ENCODE data around the gene PNPLA8. TPM values are rescaled to one million over a fixed set of nuclear protein-coding genes. Genes with fewer than 3 reads are reported as not detected.

The PNPLA8 gene
- polyA plus RNA-seq, 3 donors: 10.2 to 80.0 (median 55.5) TPM

DNA sequence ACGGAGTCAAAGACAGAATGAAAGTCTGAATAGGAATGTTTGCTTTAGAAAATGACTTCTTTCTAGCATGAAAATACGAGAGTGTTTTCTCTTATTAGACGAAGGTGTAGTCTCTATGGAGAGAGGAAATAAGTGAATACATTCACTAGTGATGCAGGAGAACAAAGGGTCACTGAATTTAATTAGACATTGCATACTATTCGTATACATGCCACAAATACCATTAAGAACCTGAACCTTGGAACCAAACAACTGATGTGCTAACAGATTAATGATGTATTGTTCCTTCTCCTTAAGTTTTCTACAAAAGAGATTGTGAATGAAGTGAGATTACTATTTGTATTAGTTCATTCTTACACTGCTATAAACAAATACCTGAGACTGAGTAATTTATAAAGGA is 33.3 kb upstream of the PNPLA8 start:
- Histone ChIP-seq H3K79me2 (ENCODE audit: insufficient read depth, low read length) (no peaks in the 10 kb centered on the region), H3K4me2 (replicated peaks; ENCODE audit: extremely low read depth, low read length, poor library complexity, severe bottlenecking) (no peak overlapping the region), H3K9ac (ENCODE audit: insufficient read depth, low read length, poor library complexity, severe bottlenecking) (no peak overlapping the region), H2AFZ (ENCODE audit: insufficient read depth, low read depth, low read length, poor library complexity, severe bottlenecking) (no peak overlapping the region), H4K20me1 (ENCODE audit: insufficient read depth, low read length) (no peaks in the 10 kb centered on the region), H3K9me3 (replicated peaks in 1 of 2; ENCODE audit: control insufficient read depth in 1 of 2, insufficient read depth in 1 of 2, low read length in 2 of 2) (peaks cover 22 to 32% of the 10 kb centered on the region in 2 donors), H3K4me3 (replicated peaks in 1 of 3; ENCODE audit: low read depth in 2 of 3, low read length in 3 of 3) (no peak overlapping the region), H3K27me3 (ENCODE audit: control insufficient read depth in 2 of 2, insufficient read depth in 2 of 2, low read length in 2 of 2) (no peaks in the 10 kb centered on the region), H3K36me3 (replicated peaks in 1 of 2; ENCODE audit: control insufficient read depth in 1 of 2, insufficient read depth in 2 of 2, low read length in 2 of 2) (peaks cover 0 to 5% of the 10 kb centered on the region in 2 donors), H3K4me1 (ENCODE audit: control insufficient read depth in 1 of 2, insufficient read depth in 2 of 2, low read length in 2 of 2) (no peaks in the 10 kb centered on the region), H3K27ac (ENCODE audit: low read depth in 1 of 2, low read length in 2 of 2) (no peak overlapping the region)
- no CpG with 5 or more reads among the region's 4 CpGs for WGBS (ENCODE audit: insufficient coverage)
- Mint-ChIP-seq H3K4me1 (no peaks in the 10 kb centered on the region), H3K4me3 (no peak overlapping the region), H3K9me3 (peaks cover 17 to 55% (median 32%) of the 10 kb centered on the region in 7 donors), H3K27me3 (ENCODE audit: low read depth in 3 of 3) (peaks cover 0 to 2% (median 0%) of the 10 kb centered on the region in 3 donors), H3K36me3 (peaks cover 6 to 15% of the 10 kb centered on the region in 2 donors), H3K27ac (no peak overlapping the region)
- TF ChIP-seq, protein P1, sequence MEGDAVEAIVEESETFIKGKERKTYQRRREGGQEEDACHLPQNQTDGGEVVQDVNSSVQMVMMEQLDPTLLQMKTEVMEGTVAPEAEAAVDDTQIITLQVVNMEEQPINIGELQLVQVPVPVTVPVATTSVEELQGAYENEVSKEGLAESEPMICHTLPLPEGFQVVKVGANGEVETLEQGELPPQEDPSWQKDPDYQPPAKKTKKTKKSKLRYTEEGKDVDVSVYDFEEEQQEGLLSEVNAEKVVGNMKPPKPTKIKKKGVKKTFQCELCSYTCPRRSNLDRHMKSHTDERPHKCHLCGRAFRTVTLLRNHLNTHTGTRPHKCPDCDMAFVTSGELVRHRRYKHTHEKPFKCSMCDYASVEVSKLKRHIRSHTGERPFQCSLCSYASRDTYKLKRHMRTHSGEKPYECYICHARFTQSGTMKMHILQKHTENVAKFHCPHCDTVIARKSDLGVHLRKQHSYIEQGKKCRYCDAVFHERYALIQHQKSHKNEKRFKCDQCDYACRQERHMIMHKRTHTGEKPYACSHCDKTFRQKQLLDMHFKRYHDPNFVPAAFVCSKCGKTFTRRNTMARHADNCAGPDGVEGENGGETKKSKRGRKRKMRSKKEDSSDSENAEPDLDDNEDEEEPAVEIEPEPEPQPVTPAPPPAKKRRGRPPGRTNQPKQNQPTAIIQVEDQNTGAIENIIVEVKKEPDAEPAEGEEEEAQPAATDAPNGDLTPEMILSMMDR (IDR thresholded peaks at IDR 0.05): no peak
- DNase-seq: no peak
- intact Hi-C loops (cut with micrococcal nuclease): no loop called here

DNA sequence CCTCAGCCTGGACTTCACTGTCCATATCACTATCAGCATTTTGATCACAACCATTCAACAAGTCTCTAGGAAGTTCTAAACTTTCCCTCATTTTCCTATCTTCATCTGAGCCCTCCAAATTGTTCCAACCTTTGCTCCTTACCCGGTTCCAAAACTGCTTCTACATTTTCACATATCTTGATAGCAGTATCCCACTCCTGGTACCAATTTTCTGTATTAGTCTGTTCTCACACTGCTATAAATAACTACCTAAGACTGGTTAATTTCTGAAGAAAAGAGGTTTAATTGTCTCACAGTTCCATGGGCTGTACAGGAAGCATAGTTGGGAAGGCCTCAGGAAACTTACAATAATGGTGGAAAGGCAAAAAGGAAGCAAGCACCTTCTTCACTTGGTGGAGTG is 31.7 kb upstream of the PNPLA8 start:
- Histone ChIP-seq H3K79me2 (ENCODE audit: insufficient read depth, low read length) (no peaks in the 10 kb centered on the region), H3K4me2 (replicated peaks; ENCODE audit: extremely low read depth, low read length, poor library complexity, severe bottlenecking) (no peak overlapping the region), H3K27ac (ENCODE audit: low read depth in 1 of 2, low read length in 2 of 2) (no peak overlapping the region), H3K4me3 (replicated peaks in 1 of 3; ENCODE audit: low read depth in 2 of 3, low read length in 3 of 3) (no peak overlapping the region), H3K9me3 (replicated peaks in 1 of 2; ENCODE audit: control insufficient read depth in 1 of 2, insufficient read depth in 1 of 2, low read length in 2 of 2) (peaks cover 22 to 32% of the 10 kb centered on the region in 2 donors), H2AFZ (ENCODE audit: insufficient read depth, low read depth, low read length, poor library complexity, severe bottlenecking) (no peak overlapping the region), H4K20me1 (ENCODE audit: insufficient read depth, low read length) (no peaks in the 10 kb centered on the region), H3K4me1 (ENCODE audit: control insufficient read depth in 1 of 2, insufficient read depth in 2 of 2, low read length in 2 of 2) (no peaks in the 10 kb centered on the region), H3K36me3 (replicated peaks in 1 of 2; ENCODE audit: control insufficient read depth in 1 of 2, insufficient read depth in 2 of 2, low read length in 2 of 2) (no peaks in the 10 kb centered on the region), H3K27me3 (ENCODE audit: control insufficient read depth in 2 of 2, insufficient read depth in 2 of 2, low read length in 2 of 2) (no peaks in the 10 kb centered on the region), H3K9ac (ENCODE audit: insufficient read depth, low read length, poor library complexity, severe bottlenecking) (no peak overlapping the region)
- peaks cover 17 to 51% (median 32%) of the 10 kb centered on the region in 7 donors for H3K9me3 Mint-ChIP-seq
- TF ChIP-seq, protein P1 (IDR thresholded peaks at IDR 0.05): no peak
- H3K4me1 Mint-ChIP-seq: no peaks in the 10 kb centered on the region
- peaks cover 4 to 12% of the 10 kb centered on the region in 2 donors for H3K36me3 Mint-ChIP-seq
- no CpG with 5 or more reads among the region's 1 CpG for WGBS (ENCODE audit: insufficient coverage)
- no peak overlapping the region for H3K4me3 Mint-ChIP-seq
- no peak overlapping the region for H3K27ac Mint-ChIP-seq
- intact Hi-C loops (cut with micrococcal nuclease): no loop called here
- no peak for DNase-seq
- peaks cover 0 to 2% (median 0%) of the 10 kb centered on the region in 3 donors for H3K27me3 Mint-ChIP-seq (ENCODE audit: low read depth in 3 of 3)
